ENCODE data around the gene RALGDS.

GRCh38 chr9:133050142-133050541 lies 70.9 kb downstream of the RALGDS start:
- TF ChIP-seq CTCF (IDR thresholded peaks at IDR 0.05) (no peak), POLR2A (IDR thresholded peaks at IDR 0.05) (no peak)

All from esophagus squamous epithelium (tissue), 4 donors.